Mucosa of descending colon (tissue), 3 donors: Measurements from ENCODE around the gene IGLON5. TPM values are rescaled to one million over a fixed set of nuclear protein-coding genes. Genes with fewer than 3 reads are reported as not detected.

Source experiments
- ATAC-seq: fragments of 200-7000 bp; cut with Tn5 transposase; one replicate; pipeline ENCODE4 v1.9.1; 2020; ENCODE audit warnings: mild to moderate bottlenecking, moderate library complexity
- DNase-seq, 3 donors: peaks; one replicate each; pipeline ENCODE4 v3.0.0-alpha.2; 2020
- H3K36me3 ChIP-seq: fragments of 200-600 bp; one replicate; pipeline ENCODE4 v1.8.0; 2021; ENCODE audit warnings: low read depth, mild to moderate bottlenecking
- H3K4me1 ChIP-seq: fragments of 200-600 bp; one replicate; pipeline ENCODE4 v1.8.0; 2021; ENCODE audit warnings: low read depth, mild to moderate bottlenecking
- H3K4me3 ChIP-seq: fragments of 200-600 bp; one replicate; pipeline ENCODE4 v1.8.0; 2021; ENCODE audit warnings: mild to moderate bottlenecking
- H3K9me3 ChIP-seq: fragments of 200-600 bp; one replicate; pipeline ENCODE4 v1.8.0; 2021; ENCODE audit warnings: mild to moderate bottlenecking
- intact Hi-C, 2 donors: fragments of 100-400 bp; cut with DNase I in 1 of 2; cut with micrococcal nuclease in 1 of 2; formaldehyde crosslinking; loops; one replicate each; pipeline versions ENCODE4 v1.11.0 to v1.11.1; 2022; cut with DNase I, micrococcal nuclease
- long read RNA-seq, 2 donors: library from polyadenylated mRNA; unstranded; transcript quantifications; one replicate each; pipeline ENCODE4 v2.0.0, GENCODE V29; 2019 to 2021
- total RNA-seq, 3 donors: library from RNA; stranded (reverse); fragmentation: NEBNext Ultra II Directional in 2 of 3; extraction: Animal tissue kit (Norgen Biotek cat#: 25700) in 2 of 3; gene quantifications; one replicate each; pipeline versions ENCODE4 v1.2.1 to v1.2.4, GENCODE V29; 2021 to 2023
- TF ChIP-seq, protein P1 (sequence below): fragments of 200-600 bp; IDR thresholded peaks from one replicate; pipeline ENCODE4 v1.8.0; 2022; ENCODE audit warnings: antibody characterized with exemption, mild to moderate bottlenecking
- donor health status: DM: no; HTN: no; CAD: no; lungs with moderate emphysema.
- donor health status: DM: no; HTN: no; CAD: no.
- donor health status: DM: no; HTN: yes; CAD: no.

The IGLON5 gene
- total RNA-seq, result under 1 TPM in 1 of 3 donors, not detected in 2; 0.44 TPM
- long read RNA-seq, donor 1, result 0 reads
- long read RNA-seq, donor 2, result 0 reads

GRCh38 chr19:51311351-51312257, at the start of gene IGLON5:
Gene IGLON5, plus strand, starts transcription at chr19:51311644. Its CDS starts 204 bp downstream, at chr19:51311848.
- Histone ChIP-seq H3K4me3 (no peak within 1 kb of the TSS), H3K4me1 (no peaks in the 10 kb centered on the region), H3K9me3 (peaks cover 6% of the 10 kb centered on the region), H3K36me3 (no peaks in the 10 kb centered on the region)
- intact Hi-C loops, result no loop called here
- DNase-seq (no peak), ATAC-seq (no peak)
- TF ChIP-seq, protein P1, sequence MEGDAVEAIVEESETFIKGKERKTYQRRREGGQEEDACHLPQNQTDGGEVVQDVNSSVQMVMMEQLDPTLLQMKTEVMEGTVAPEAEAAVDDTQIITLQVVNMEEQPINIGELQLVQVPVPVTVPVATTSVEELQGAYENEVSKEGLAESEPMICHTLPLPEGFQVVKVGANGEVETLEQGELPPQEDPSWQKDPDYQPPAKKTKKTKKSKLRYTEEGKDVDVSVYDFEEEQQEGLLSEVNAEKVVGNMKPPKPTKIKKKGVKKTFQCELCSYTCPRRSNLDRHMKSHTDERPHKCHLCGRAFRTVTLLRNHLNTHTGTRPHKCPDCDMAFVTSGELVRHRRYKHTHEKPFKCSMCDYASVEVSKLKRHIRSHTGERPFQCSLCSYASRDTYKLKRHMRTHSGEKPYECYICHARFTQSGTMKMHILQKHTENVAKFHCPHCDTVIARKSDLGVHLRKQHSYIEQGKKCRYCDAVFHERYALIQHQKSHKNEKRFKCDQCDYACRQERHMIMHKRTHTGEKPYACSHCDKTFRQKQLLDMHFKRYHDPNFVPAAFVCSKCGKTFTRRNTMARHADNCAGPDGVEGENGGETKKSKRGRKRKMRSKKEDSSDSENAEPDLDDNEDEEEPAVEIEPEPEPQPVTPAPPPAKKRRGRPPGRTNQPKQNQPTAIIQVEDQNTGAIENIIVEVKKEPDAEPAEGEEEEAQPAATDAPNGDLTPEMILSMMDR, result no peak

DNA sequence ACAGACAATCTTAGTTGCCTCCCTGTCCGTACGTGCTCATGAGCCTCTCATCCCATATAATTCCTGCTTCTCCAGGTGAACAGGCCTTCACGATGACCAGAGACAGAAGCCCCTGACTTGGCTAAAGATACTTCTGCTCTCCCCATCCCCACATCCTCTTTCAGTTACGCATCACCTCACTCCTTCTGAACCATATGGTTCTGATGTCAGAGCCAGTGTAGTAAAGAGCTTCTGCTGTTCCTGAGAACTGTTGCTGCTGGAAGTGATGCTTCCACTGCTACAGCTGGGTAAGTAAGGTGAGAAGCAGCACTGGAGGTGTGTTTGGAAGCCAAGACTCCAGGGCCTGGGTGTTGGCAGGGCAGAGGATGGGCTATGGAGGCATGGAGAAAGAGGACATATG, 47.6 kb upstream of the IGLON5 start:
- intact Hi-C loops, result no loop called here
- TF ChIP-seq, protein P1, result no peak

DNA sequence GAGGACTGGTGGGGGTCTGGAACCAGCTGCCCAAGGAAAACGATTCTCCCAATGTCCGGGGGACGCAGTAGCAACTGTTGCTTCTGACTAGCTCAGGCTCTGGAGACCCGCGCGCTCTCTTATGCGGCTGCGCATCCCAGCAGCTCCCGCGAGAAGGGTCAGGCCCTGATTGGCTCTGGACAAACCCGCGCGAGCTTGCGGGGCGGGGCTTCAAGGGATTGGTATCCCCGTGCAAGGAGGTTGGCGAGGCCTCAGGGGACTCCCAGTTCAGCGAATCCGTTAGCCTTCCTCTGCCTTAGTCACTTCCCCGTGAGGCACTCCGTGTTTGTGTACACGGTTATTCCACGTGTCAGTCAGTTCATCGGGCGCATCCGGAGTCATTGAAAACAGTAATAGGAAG, 40.4 kb upstream of the IGLON5 start:
- no peaks in the 10 kb centered on the region for H3K9me3 ChIP-seq
- H3K4me3 ChIP-seq, result no peak overlapping the region
- intact Hi-C loops, result no loop called here
- no peak for ATAC-seq
- no peaks in the 10 kb centered on the region for H3K4me1 ChIP-seq
- DNase-seq, result no peak
- H3K36me3 ChIP-seq, result no peaks in the 10 kb centered on the region
- TF ChIP-seq, protein P1, result no peak

More for the DNA sequence above, 47.6 kb upstream of the IGLON5 start:
- DNase-seq (no peak), ATAC-seq (no peak)
- Histone ChIP-seq H3K9me3 (no peaks in the 10 kb centered on the region), H3K4me1 (no peaks in the 10 kb centered on the region), H3K36me3 (no peaks in the 10 kb centered on the region), H3K4me3 (no peak overlapping the region)

- Histone ChIP-seq H3K4me1 (no peaks in the 10 kb centered on the region), H3K36me3 (no peaks in the 10 kb centered on the region), H3K9me3 (no peaks in the 10 kb centered on the region), H3K4me3 (no peak overlapping the region)
- DNase-seq, result no peak
- no peak for ATAC-seq
- intact Hi-C loops, result no loop called here
- TF ChIP-seq, protein P1, result no peak
Measured at GRCh38 chr19:51272183-51272810, 39.1 kb upstream of the IGLON5 start.

- intact Hi-C loops, result no loop called here
- Histone ChIP-seq H3K4me3 (no peak overlapping the region), H3K36me3 (no peaks in the 10 kb centered on the region), H3K9me3 (no peaks in the 10 kb centered on the region), H3K4me1 (no peaks in the 10 kb centered on the region)
- TF ChIP-seq, protein P1, result no peak
- DNase-seq (no peak), ATAC-seq (no peak)
Measured at GRCh38 chr19:51274049-51274770, 37.2 kb upstream of the IGLON5 start.
